Kidney (tissue), 14 donors: ENCODE data around the gene P2RX6. TPM values are rescaled to one million over a fixed set of nuclear protein-coding genes. Genes with fewer than 3 reads are reported as not detected.
"Not testable (repeated sequence)": the region's sequence is repeated elsewhere in the genome, so short reads cannot be mapped to it uniquely, and the experiment has no call there.

Experiments used
- DNase-seq, 5 donors: peaks; one replicate each; pipeline ENCODE4 v3.0.0-alpha.2; 2013 to 2020
- FAIRE-seq: peaks from 2 replicates; lab custom pipeline; 2012; peaks lifted over from hg19 to GRCh38; lab: Jason Lieb, UNC
- H3K27ac ChIP-seq, 2 donors: one replicate each; pipeline ENCODE4 v1.7.0; 2013; ENCODE audit warnings: low read depth in 2 of 2, low read length in 2 of 2, inconsistent platforms in 1 of 2
- H3K27me3 ChIP-seq: one replicate; pipeline ENCODE4 v1.7.1; 2013; ENCODE audit warnings: low read length, inconsistent platforms; ENCODE audit not compliant: control insufficient read depth, insufficient read depth
- H3K36me3 ChIP-seq, 3 donors: one replicate each; pipeline versions ENCODE4 v1.7.0 to v1.7.1; 2013; ENCODE audit warnings: low read length in 3 of 3, control low read depth in 1 of 3, inconsistent platforms in 1 of 3; ENCODE audit not compliant: insufficient read depth in 3 of 3, control insufficient read depth in 2 of 3
- H3K4me1 ChIP-seq, 3 donors: one replicate each; pipeline versions ENCODE4 v1.7.0 to v1.7.1; 2013; ENCODE audit warnings: low read length in 3 of 3, inconsistent platforms in 1 of 3, low read depth in 1 of 3; ENCODE audit not compliant: control insufficient read depth in 2 of 3, insufficient read depth in 2 of 3
- H3K4me3 ChIP-seq, 3 donors: one replicate each; pipeline versions ENCODE4 v1.7.0 to v1.8.1; 2013; ENCODE audit warnings: low read length in 3 of 3, control low read depth in 1 of 3, inconsistent platforms in 1 of 3
- H3K9ac ChIP-seq, 3 donors: one replicate each; pipeline versions ENCODE4 v1.7.0 to v1.7.1; 2013; ENCODE audit warnings: low read length in 3 of 3, control low read depth in 1 of 3, inconsistent platforms in 1 of 3
- H3K9me3 ChIP-seq, 3 donors: one replicate each; pipeline versions ENCODE4 v1.7.0 to v1.7.1; 2013; ENCODE audit warnings: low read length in 3 of 3, control low read depth in 1 of 3, inconsistent platforms in 1 of 3; ENCODE audit not compliant: control insufficient read depth in 2 of 3, insufficient read depth in 1 of 3
- CTCF ChIP-seq: IDR thresholded peaks from 3 replicates; pipeline ENCODE4 v1.5.1; 2012; ENCODE audit warnings: mild to moderate bottlenecking, moderate library complexity, borderline replicate concordance; ENCODE audit not compliant: insufficient read depth; ENCODE audit errors: extremely low read depth
- intact Hi-C: fragments of 100-400 bp; cut with DNase I; formaldehyde crosslinking; loops from one replicate; pipeline ENCODE4 v1.11.1; 2022
- polyA plus RNA-seq: library from polyadenylated mRNA; stranded (reverse); fragments of 350-450 nt; fragmentation: Illumina TruSeq; extraction: RNeasy Lipid Tissue Mini Kit (QIAGEN cat#74804); gene quantifications from one replicate; pipeline ENCODE4 v1.2.3, GENCODE V29; 2014; ENCODE audit warnings: low read depth, low replicate concordance; ENCODE audit not compliant: insufficient read depth
- total RNA-seq: library from RNA; stranded (reverse); fragmentation: NEBNext Ultra II Directional; extraction: Animal tissue kit (Norgen Biotek cat#: 25700); gene quantifications from one replicate; pipeline ENCODE4 v1.2.1, GENCODE V29; 2021
- donor health status: control.
- donor health status: control.
- donor health status: control.
- donor health status: control.
- donor health status: control.
- donor health status: DM: yes; HTN: yes; CAD: no.
- donor health status: Normal renal cell carcinoma (clear cell type).

Gene P2RX6
- total and polyA plus RNA-seq, 2 donors from 2014 or later = 1.0 to 1.6 TPM

GRCh38 chr22:21068681-21069276 is 53.8 kb downstream of the P2RX6 start:
- peaks cover 0 to 3% (median 0%) of the 10 kb centered on the region in 3 donors for H3K4me1 ChIP-seq
- intact Hi-C loops = no loop called here
- no peaks in the 10 kb centered on the region for H3K9me3 ChIP-seq
- no peak for TF ChIP-seq CTCF
- H3K36me3 ChIP-seq = no peaks in the 10 kb centered on the region
- H3K9ac ChIP-seq = no peak overlapping the region
- no peak for FAIRE-seq
- H3K4me3 ChIP-seq = no peak overlapping the region
- no peaks in the 10 kb centered on the region for H3K27me3 ChIP-seq
- DNase-seq = no peak
- no peak overlapping the region for H3K27ac ChIP-seq

GRCh38 chr22:21069375-21069774 is 54.4 kb downstream of the P2RX6 start:
- intact Hi-C loops = no loop called here
- H3K9me3 ChIP-seq = no peaks in the 10 kb centered on the region
- H3K4me3 ChIP-seq = no peak overlapping the region
- FAIRE-seq (no peak), DNase-seq (no peak)
- H3K9ac ChIP-seq = no peak overlapping the region
- H3K27ac ChIP-seq = no peak overlapping the region
- no peak for TF ChIP-seq CTCF
- no peaks in the 10 kb centered on the region for H3K27me3 ChIP-seq
- H3K36me3 ChIP-seq = no peaks in the 10 kb centered on the region
- H3K4me1 ChIP-seq = peaks cover 0 to 3% (median 0%) of the 10 kb centered on the region in 3 donors

DNA sequence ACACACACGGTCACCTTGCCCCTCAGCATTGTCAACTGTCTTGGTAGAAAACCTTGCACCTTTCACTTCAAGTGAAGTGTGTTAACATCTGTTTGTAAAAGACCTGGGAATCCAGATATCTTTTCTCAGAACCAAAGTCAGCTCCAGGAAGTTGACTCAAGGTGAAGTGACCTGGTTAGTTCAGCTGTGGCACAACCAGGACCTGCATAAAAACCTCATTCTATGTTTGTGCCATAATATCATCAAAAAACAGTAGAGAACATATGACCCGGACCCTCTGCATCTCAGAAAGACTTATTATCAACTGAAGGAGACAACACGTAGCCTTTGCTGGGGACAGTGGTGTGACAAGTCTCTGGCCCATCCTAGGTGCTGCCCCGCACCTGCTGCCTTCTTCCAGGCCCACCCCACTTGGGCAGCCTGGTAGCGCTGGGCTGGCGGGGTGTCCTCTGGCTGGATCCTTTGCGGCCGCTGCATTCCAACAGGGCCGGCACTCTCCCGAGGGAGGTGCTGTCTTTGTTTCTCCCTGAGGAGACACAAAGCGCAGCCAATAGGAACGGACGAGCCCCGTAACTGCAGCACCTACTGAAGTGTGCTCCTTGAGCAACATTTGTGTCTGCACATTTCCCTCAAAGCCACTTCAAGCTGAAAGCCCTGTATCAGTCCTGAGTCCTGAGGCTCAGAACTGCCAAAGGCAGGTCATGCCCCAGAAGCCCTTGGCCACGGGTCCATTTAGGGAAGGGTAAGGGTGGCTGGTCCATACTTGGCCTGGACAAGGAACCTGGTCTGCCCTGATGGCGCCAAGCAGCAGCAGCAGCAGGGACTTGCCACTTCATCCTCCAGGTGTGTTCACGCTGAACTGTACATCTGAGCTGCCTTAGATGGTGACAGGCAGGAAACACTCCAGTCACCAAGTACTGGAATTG is 56.0 kb downstream of the P2RX6 start:
- Histone ChIP-seq H3K9ac (no peak overlapping the region), H3K4me3 (no peak overlapping the region), H3K4me1 (no peaks in the 10 kb centered on the region), H3K27ac (no peak overlapping the region), H3K9me3 (no peaks in the 10 kb centered on the region), H3K36me3 (no peaks in the 10 kb centered on the region), H3K27me3 (no peaks in the 10 kb centered on the region)
- no peak for TF ChIP-seq CTCF
- DNase-seq (no peak), FAIRE-seq (no peak)
- intact Hi-C loops = no loop called here

DNA sequence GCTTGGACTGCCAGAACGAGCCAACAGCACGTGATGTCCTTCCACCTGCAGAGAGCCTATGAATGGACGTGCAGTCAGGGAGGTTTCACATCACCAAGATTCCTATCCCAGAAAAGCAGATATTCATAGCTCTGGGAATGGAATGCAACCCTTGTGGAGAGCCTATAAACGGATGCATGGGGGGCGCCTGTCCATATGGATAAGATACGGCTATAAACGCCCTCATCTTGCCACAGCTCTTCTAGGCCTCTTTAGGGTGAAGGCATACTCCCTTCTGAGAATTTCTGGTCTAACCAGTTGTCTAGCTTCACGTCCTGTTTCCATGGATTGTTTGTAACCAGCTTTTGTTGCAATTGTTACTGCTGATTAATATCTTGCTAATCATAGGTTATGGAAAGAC is 56.8 kb downstream of the P2RX6 start:
- FAIRE-seq, H3K27ac ChIP-seq, H3K9me3 ChIP-seq, H3K4me1 ChIP-seq, H3K27me3 ChIP-seq, H3K4me3 ChIP-seq, intact Hi-C loops, DNase-seq, H3K36me3 ChIP-seq, H3K9ac ChIP-seq: not testable (repeated sequence)
